Measurements from ENCODE around the gene LCNL1.
"Not testable (repeated sequence)": the region's sequence is repeated elsewhere in the genome, so short reads cannot be mapped to it uniquely, and the experiment has no call there.

Gene LCNL1

GRCh38 chr9:136994888-136995230 is 12.1 kb downstream of the LCNL1 start:
- no peak for DNase-seq

- DNase-seq: no peak
Observed at GRCh38 chr9:136995362-136995761, 12.6 kb downstream of the LCNL1 start.

- peak in 4 of 14 donors; percentile 27 to 72 (median 34) for DNase-seq
Observed at GRCh38 chr9:136995772-136996311, 13.0 kb downstream of the LCNL1 start.

GRCh38 chr9:136996361-136997292 is 13.8 kb downstream of the LCNL1 start, which contains the start of gene CLIC3:
CLIC3 (minus strand) TSS chr9:136996568; CDS start chr9:136996543, 25 bp downstream.
- no peak for DNase-seq

GRCh38 chr9:136997371-136997770 is 14.6 kb downstream of the LCNL1 start:
- no peak for DNase-seq

- no peak for DNase-seq
Observed at GRCh38 chr9:136997830-136998234, 15.0 kb downstream of the LCNL1 start.

GRCh38 chr9:137000177-137000930 is 17.6 kb downstream of the LCNL1 start:
- no peak for DNase-seq

GRCh38 chr9:137001857-137002645 is 19.3 kb downstream of the LCNL1 start:
- no peak for DNase-seq

- no peak for DNase-seq
Observed at GRCh38 chr9:137002646-137003041, 19.9 kb downstream of the LCNL1 start.

- DNase-seq: not testable (repeated sequence)
Observed at GRCh38 chr9:137004285-137004684, 21.5 kb downstream of the LCNL1 start.

GRCh38 chr9:137006116-137007003 is 23.6 kb downstream of the LCNL1 start:
- DNase-seq: peak in 3 of 14 donors; percentile 12 to 56 (median 42)

- DNase-seq: no peak
Observed at GRCh38 chr9:137007108-137007815, 24.5 kb downstream of the LCNL1 start.

- DNase-seq: no peak
Observed at GRCh38 chr9:137007816-137008270, 25.1 kb downstream of the LCNL1 start.

- DNase-seq: no peak
Observed at GRCh38 chr9:137008312-137008711, 25.5 kb downstream of the LCNL1 start.

GRCh38 chr9:137009217-137009616 is 26.4 kb downstream of the LCNL1 start:
- DNase-seq: no peak

- no peak for DNase-seq
Observed at GRCh38 chr9:137009938-137010732, 27.3 kb downstream of the LCNL1 start.

- DNase-seq: no peak
Observed at GRCh38 chr9:137011156-137011555, 28.4 kb downstream of the LCNL1 start.

GRCh38 chr9:137011907-137012675 is 29.3 kb downstream of the LCNL1 start:
- no peak for DNase-seq
